ENCODE measurements around the gene FHL3. TPM values are rescaled to one million over a fixed set of nuclear protein-coding genes. Genes with fewer than 3 reads are reported as not detected.

Gene FHL3
- total RNA-seq, 1 donor from 2014 or later: 35.7 TPM

DNA sequence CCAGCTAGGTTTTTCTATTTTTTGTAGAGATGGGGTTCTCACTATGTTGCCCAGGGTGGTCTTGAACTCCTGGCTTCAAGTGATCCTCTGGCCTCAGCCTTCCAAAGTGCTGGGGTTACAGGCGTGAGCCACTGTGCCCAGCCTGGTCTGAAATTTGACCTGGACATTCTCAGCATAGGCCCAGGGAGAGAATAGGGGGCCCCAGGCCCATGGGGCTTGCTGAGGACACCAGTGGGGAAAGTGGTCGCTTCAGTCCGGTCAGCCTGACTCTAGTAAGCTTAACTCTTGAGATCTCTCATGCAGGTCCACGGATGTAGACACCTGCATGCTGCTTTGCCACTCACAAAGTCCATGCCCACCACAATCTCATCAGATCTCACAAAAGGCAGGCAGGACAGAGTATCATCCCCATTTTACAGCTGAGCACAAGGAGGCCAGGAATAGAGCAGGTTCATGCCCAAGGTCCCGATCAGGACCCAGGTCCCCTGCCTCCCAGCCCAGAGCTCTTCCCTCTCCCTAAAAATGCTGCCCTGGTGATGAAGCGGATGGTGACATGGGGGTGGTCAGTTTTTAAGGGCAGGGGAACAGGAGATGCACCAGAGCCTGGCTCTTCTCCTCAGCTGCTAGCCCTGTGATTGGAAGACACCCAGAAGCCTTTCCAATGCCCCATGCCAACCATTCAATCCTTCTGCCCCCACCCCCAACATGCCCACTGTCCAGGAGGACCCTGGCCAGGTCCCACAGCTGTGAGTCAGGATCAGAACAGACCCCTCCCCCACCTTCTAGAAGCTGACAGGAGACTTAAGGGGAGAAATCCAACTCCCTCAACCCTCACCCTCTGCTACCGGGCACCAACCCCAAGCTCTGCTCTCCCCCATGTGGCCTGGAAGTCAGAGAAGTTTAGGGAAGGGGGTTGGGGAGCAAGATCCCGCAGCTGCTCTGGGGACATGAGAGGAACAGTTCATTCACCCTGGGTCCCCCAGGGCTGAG is 1.8 kb downstream of the FHL3 start:
- H3K9me3 Mint-ChIP-seq: no peaks in the 10 kb centered on the region
- peaks cover 10% of the 10 kb centered on the region for H3K36me3 Mint-ChIP-seq (ENCODE audit: low read depth)
- DNase-seq (ENCODE audit: low spot score): no peak
- peak overlapping the region; percentile 61 for H3K27ac Mint-ChIP-seq
- H3K27me3 Mint-ChIP-seq (ENCODE audit: insufficient read depth): no peaks in the 10 kb centered on the region
- H3K4me3 Mint-ChIP-seq: peak overlapping the region; percentile 92
- intact Hi-C loops (cut with micrococcal nuclease): loop anchor here (1.0 to 10.0 kb wide), 2 partner anchors 10 to 529 kb away; partner anchors contain the start of gene ZC3H12A
- H3K4me1 Mint-ChIP-seq (ENCODE audit: low read depth): peaks cover 52% of the 10 kb centered on the region

- peak overlapping the region; percentile 50 for H3K4me3 Mint-ChIP-seq
- intact Hi-C loops (cut with micrococcal nuclease): loop anchor here (10.0 kb wide), 1 partner anchor 526 kb away; the partner anchor contains the start of gene ZC3H12A
- no peaks in the 10 kb centered on the region for H3K9me3 Mint-ChIP-seq
- DNase-seq (ENCODE audit: low spot score): no peak
- H3K27me3 Mint-ChIP-seq (ENCODE audit: insufficient read depth): no peaks in the 10 kb centered on the region
- peak overlapping the region; percentile 85 for H3K27ac Mint-ChIP-seq
- peaks cover 66% of the 10 kb centered on the region for H3K4me1 Mint-ChIP-seq (ENCODE audit: low read depth)
- peaks cover 20% of the 10 kb centered on the region for H3K36me3 Mint-ChIP-seq (ENCODE audit: low read depth)
These were observed 4.5 kb downstream of the FHL3 start for GRCh38 chr1:38000529-38001455.

GRCh38 chr1:38000233-38000528 is 5.1 kb downstream of the FHL3 start:
- peaks cover 69% of the 10 kb centered on the region for H3K4me1 Mint-ChIP-seq (ENCODE audit: low read depth)
- intact Hi-C loops (cut with micrococcal nuclease): loop anchor here (10.0 kb wide), 1 partner anchor 525 kb away; the partner anchor contains the start of gene ZC3H12A
- H3K4me3 Mint-ChIP-seq: peak overlapping the region; percentile 50

DNA sequence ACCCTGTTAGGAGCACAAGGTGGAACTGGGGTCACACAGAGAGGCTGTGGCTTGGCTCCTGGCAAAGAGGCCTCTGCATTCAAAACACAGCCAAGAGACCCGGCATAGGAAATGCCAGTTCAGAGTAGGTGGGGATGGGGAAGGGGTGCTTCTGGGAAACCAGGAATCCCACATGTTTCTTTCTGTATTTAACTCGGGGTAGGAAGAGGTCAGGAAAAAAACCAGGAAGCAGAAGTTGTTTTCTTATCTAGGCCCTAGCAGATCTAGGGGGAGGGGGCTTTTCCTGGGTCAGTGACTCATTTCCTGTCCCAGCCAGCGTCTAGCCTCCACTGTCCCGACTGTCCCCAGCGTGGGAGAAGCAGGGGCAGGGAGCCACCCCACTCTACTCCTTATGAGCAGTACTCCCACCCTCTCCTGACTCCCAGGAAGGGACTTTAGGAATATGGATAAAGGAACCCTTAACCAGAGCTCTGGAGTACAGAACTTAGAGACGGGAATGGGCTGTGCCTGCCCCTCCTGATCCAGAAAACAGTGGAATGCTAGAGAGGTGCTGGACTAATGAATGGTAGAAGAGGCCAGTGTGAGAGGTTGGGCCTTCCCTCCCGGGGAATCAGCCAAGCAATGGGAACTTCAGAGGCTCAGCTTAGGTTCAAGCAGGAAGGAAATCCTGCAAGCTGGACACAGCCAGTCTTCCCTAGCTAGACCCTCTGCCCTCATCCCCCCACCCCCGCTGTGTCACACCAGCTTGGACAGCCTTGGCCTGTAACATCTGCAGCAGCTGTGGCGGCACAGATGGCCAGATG is 5.7 kb downstream of the FHL3 start:
- H3K27ac Mint-ChIP-seq: peak overlapping the region; percentile 85
- H3K4me3 Mint-ChIP-seq: peak overlapping the region; percentile 71
- H3K4me1 Mint-ChIP-seq (ENCODE audit: low read depth): peaks cover 73% of the 10 kb centered on the region
- intact Hi-C loops (cut with micrococcal nuclease): loop anchor here (10.0 kb wide), 1 partner anchor 525 kb away; the partner anchor contains the start of gene ZC3H12A
- H3K27me3 Mint-ChIP-seq (ENCODE audit: insufficient read depth): no peaks in the 10 kb centered on the region
- no peak for DNase-seq (ENCODE audit: low spot score)
- H3K36me3 Mint-ChIP-seq (ENCODE audit: low read depth): peaks cover 26% of the 10 kb centered on the region
- H3K9me3 Mint-ChIP-seq: no peaks in the 10 kb centered on the region

More at GRCh38 chr1:38000233-38000528, 5.1 kb downstream of the FHL3 start:
- no peaks in the 10 kb centered on the region for H3K27me3 Mint-ChIP-seq (ENCODE audit: insufficient read depth)
- H3K9me3 Mint-ChIP-seq: no peaks in the 10 kb centered on the region
- peaks cover 22% of the 10 kb centered on the region for H3K36me3 Mint-ChIP-seq (ENCODE audit: low read depth)
- peak overlapping the region; percentile 85 for H3K27ac Mint-ChIP-seq
- DNase-seq (ENCODE audit: low spot score): no peak

DNA sequence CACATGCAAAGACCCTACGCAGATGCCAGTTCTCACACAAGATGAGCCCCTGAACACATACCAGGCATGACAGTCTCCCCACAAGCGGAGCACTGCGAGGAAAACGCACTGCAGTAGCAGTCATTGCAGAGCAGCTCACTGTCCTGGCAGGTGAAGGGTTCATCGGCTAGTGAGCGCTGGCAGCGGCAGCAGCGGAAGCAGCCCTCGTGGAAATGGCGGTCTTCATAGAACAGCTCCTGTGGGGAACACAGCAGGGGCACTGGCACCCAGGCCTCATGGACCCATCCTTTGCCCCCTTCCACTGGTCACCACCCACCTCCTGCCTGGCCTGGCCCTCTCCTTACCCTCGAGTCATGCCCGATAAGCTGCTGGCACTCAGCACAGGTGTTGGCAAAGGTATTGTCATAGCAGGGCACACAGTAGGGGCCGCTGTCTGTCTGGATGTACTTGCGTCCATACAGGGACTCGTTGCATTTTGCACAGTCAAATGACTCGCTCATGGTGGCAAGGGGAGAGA is 6.3 kb downstream of the FHL3 start:
- intact Hi-C loops (cut with micrococcal nuclease): no loop called here
- DNase-seq (ENCODE audit: low spot score): no peak
- Mint-ChIP-seq H3K27me3 (ENCODE audit: insufficient read depth) (no peaks in the 10 kb centered on the region), H3K27ac (peak overlapping the region; percentile 85), H3K36me3 (ENCODE audit: low read depth) (peaks cover 21% of the 10 kb centered on the region), H3K4me3 (peak overlapping the region; percentile 71), H3K4me1 (ENCODE audit: low read depth) (peaks cover 67% of the 10 kb centered on the region), H3K9me3 (no peaks in the 10 kb centered on the region)

- no peaks in the 10 kb centered on the region for H3K27me3 Mint-ChIP-seq (ENCODE audit: insufficient read depth)
- H3K4me3 Mint-ChIP-seq: peak overlapping the region; percentile 24
- no peaks in the 10 kb centered on the region for H3K9me3 Mint-ChIP-seq
- H3K4me1 Mint-ChIP-seq (ENCODE audit: low read depth): peaks cover 59% of the 10 kb centered on the region
- peak overlapping the region; percentile 51 for H3K27ac Mint-ChIP-seq
- peaks cover 21% of the 10 kb centered on the region for H3K36me3 Mint-ChIP-seq (ENCODE audit: low read depth)
- DNase-seq (ENCODE audit: low spot score): no peak
- intact Hi-C loops (cut with micrococcal nuclease): no loop called here
These were observed 7.1 kb downstream of the FHL3 start for GRCh38 chr1:37998089-37998808.

DNA sequence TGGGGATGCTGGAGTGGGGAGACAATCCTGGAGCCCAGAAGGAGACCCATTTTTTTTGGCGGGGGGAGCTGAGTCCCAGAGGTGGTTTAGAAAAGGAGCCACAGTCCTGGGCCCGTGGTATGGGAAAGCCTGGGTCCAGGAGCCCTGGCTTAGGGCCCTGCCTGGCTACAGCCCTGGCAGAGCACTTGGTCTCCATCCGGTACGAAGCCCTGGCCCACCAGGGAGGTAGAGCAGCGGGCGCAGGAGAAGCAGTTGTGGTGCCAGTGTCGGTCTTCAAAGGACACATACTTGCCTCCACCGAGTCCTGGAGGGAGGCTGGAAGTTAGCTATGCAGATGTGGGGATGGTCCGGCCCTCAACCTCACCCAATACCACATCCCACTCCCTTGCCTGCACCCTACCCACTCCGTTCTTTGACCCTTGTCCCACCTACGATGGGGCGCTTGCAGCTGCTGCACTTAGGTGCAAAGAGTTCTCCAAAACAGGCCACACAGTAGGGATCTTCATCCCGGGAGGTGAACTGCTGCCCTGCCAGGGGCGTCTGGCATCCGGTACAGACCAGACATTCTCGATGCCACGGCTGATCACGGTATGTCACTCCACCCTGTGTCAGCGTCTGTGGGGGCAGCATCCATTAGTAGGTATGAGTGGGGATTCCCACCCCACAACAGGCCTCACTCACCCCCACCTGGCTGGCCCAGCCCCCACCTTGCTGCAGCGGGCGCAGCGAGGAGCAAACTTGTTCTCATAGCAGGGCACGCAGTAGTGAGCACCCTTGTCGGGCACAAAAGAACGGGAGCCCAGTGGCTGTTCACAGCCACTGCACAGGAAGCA is 7.8 kb downstream of the FHL3 start:
- Mint-ChIP-seq H3K27ac (peak overlapping the region; percentile 83), H3K36me3 (ENCODE audit: low read depth) (peaks cover 21% of the 10 kb centered on the region)

DNA sequence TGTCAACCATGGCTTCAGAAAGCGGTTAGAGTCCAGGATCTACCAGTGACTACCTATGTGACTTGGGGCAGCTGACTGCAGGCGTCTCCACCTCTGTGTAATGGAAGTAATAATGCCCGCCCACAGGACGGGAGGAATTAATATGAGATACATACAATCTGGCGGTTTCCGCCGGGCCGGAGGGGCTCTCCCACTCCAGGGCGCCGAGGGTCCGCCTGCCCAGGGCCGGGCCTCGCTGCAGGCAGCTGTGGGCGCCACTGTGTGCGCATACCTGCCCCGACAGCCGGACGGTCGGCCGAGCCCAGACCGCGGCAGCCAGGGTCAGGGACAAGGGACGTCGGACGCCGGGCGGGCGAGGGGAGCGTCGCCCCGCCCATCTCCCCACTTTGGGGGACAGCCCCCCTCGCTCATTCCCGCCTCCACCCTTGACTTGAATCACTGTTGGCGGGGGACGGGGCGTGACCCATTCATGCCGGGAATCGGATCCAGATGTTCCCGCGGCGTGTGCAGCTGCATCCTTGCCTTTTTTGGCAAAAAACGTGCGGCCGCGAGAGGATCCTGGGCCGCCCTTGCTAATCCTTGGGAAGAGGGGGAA is 9.5 kb downstream of the FHL3 start:
- Mint-ChIP-seq H3K27me3 (ENCODE audit: insufficient read depth) (no peaks in the 10 kb centered on the region), H3K9me3 (no peaks in the 10 kb centered on the region), H3K36me3 (ENCODE audit: low read depth) (peaks cover 21% of the 10 kb centered on the region), H3K4me3 (peak overlapping the region; percentile 83), H3K27ac (no peak overlapping the region), H3K4me1 (ENCODE audit: low read depth) (peaks cover 46% of the 10 kb centered on the region)
- intact Hi-C loops (cut with micrococcal nuclease): no loop called here
- DNase-seq (ENCODE audit: low spot score): no peak

More for the DNA sequence above, 7.8 kb downstream of the FHL3 start:
- no peak for DNase-seq (ENCODE audit: low spot score)
- intact Hi-C loops (cut with micrococcal nuclease): no loop called here
- Mint-ChIP-seq H3K27me3 (ENCODE audit: insufficient read depth) (no peaks in the 10 kb centered on the region), H3K4me1 (ENCODE audit: low read depth) (peaks cover 56% of the 10 kb centered on the region), H3K4me3 (no peak overlapping the region), H3K9me3 (no peaks in the 10 kb centered on the region)

GRCh38 chr1:37994886-37995566 is 10.3 kb downstream of the FHL3 start:
- intact Hi-C loops (cut with micrococcal nuclease): no loop called here

DNA sequence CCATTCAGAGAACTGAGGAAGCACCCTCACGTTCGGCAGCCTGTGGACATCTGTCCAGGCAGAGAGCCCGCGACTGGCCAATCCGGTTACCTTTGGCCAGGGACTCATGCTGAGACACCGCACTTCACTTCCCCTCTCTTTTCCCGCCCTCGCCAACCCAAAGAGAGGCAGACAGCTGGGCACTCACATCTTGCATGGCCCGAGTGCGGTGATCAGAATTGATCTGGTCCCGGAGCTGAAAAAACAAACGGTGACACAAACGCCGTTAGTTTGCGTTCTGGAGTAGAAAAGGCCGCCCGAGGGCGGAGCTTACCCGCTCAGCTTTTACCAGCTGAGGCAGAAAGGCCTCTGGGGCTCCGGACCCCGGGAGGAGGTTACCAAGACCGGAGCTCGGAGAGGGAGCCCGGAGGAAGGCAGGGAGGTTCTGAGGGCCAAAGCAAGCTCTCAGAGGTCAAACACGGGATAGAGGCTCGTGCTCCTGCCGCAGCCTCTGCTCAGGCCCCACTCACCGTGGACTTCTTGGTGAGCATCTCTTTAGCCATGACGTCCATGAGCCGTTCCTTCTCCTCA is 15.9 kb downstream of the FHL3 start:
- intact Hi-C loops (cut with micrococcal nuclease): loop anchor here (5.0 kb wide), 1 partner anchor 42 kb away; the partner anchor contains the start of gene INPP5B
- Mint-ChIP-seq H3K4me1 (ENCODE audit: low read depth) (peaks cover 17% of the 10 kb centered on the region), H3K27ac (peak overlapping the region; percentile 94), H3K27me3 (ENCODE audit: insufficient read depth) (no peaks in the 10 kb centered on the region), H3K9me3 (no peaks in the 10 kb centered on the region), H3K4me3 (peak overlapping the region; percentile 96), H3K36me3 (ENCODE audit: low read depth) (peaks cover 21% of the 10 kb centered on the region)
- DNase-seq (ENCODE audit: low spot score): peak; percentile 41

More at GRCh38 chr1:37994886-37995566, 10.3 kb downstream of the FHL3 start:
- Mint-ChIP-seq H3K36me3 (ENCODE audit: low read depth) (peaks cover 21% of the 10 kb centered on the region), H3K27me3 (ENCODE audit: insufficient read depth) (no peaks in the 10 kb centered on the region), H3K27ac (peak overlapping the region; percentile 82), H3K4me3 (peak overlapping the region; percentile 83), H3K9me3 (no peaks in the 10 kb centered on the region), H3K4me1 (ENCODE audit: low read depth) (peaks cover 42% of the 10 kb centered on the region)
- no peak for DNase-seq (ENCODE audit: low spot score)
